H1 (cell line): ENCODE data around the gene B9D2. TPM values are rescaled to one million over a fixed set of nuclear protein-coding genes. Genes with fewer than 3 reads are reported as not detected.

ENCODE experiments used
- CTCF ChIA-PET: fragments of 300-600 bp; sonication (Branson Sonifier 250); formaldehyde crosslinking; loops from one replicate; lab custom pipeline; 2021; ENCODE audit not compliant: partially characterized antibody; lab: Charles Lee
- POLR2A ChIA-PET: fragments of 300-600 bp; sonication (Branson Sonifier 250); formaldehyde crosslinking; loops from one replicate; lab custom pipeline; 2021; ENCODE audit warnings: inconsistent platforms; ENCODE audit not compliant: partially characterized antibody; lab: Charles Lee
- DNase-seq, 2 experiments: peaks; one replicate each; pipeline versions ENCODE4 v3.0.0 to v3.0.0-alpha.2; 2010 to 2022; ENCODE audit warnings: low spot score in 2 of 2, low read depth in 1 of 2, mixed read lengths in 1 of 2
- FAIRE-seq: peaks from 2 replicates; lab custom pipeline; 2011; peaks lifted over from hg19 to GRCh38; lab: Jason Lieb, UNC
- H2AFZ ChIP-seq: 2 replicates; pipeline ENCODE4 v1.8.1; 2012; ENCODE audit warnings: low read length, inconsistent platforms
- H2AK5ac ChIP-seq: 2 replicates; pipeline ENCODE4 v1.6.1; 2013; ENCODE audit warnings: low read depth, low read length
- H2BK120ac ChIP-seq: replicated peaks from 2 replicates; pipeline ENCODE3; 2013; ENCODE audit warnings: low read depth, low read length, inconsistent platforms
- H2BK12ac ChIP-seq: 2 replicates; pipeline ENCODE4 v1.6.1; 2013; ENCODE audit warnings: low read depth, low read length
- H2BK15ac ChIP-seq: 2 replicates; pipeline ENCODE4 v1.6.1; 2013; ENCODE audit warnings: low read length
- H2BK20ac ChIP-seq: 2 replicates; pipeline ENCODE4 v1.6.1; 2013; ENCODE audit warnings: low read length
- H2BK5ac ChIP-seq: 2 replicates; pipeline ENCODE4 v1.6.1; 2013; ENCODE audit warnings: low read depth, low read length
- H3K14ac ChIP-seq: 2 replicates; pipeline ENCODE4 v1.6.1; 2013; ENCODE audit warnings: inconsistent platforms; ENCODE audit not compliant: insufficient read length
- H3K18ac ChIP-seq: 2 replicates; pipeline ENCODE4 v1.6.1; 2013; ENCODE audit warnings: low read length; ENCODE audit errors: extremely low read depth
- H3K23ac ChIP-seq: 2 replicates; pipeline ENCODE4 v1.6.1; 2013; ENCODE audit warnings: inconsistent platforms; ENCODE audit not compliant: insufficient read length
- H3K23me2 ChIP-seq: 2 replicates; pipeline ENCODE4 v1.6.1; 2013; ENCODE audit warnings: low read depth, low read length
- H3K27ac ChIP-seq: 2 replicates; pipeline ENCODE4 v1.6.1; 2011; ENCODE audit warnings: low read depth, low read length, inconsistent platforms
- H3K27me3 ChIP-seq, 4 experiments: replicated peaks in 1 of 4; 1 replicate in 1 of 4; 2 replicates in 3 of 4; pipeline versions ENCODE4 v1.6.1 to v1.8.1; 2011 to 2013; ENCODE audit warnings: low read length in 3 of 4, mild to moderate bottlenecking in 3 of 4, inconsistent platforms in 2 of 4, mixed read lengths in 2 of 4, moderate library complexity in 1 of 4; ENCODE audit not compliant: control insufficient read depth in 3 of 4, insufficient read depth in 3 of 4; ENCODE audit errors: extremely low read depth in 1 of 4
- H3K36me3 ChIP-seq, 4 experiments: 2 replicates each; pipeline versions ENCODE4 v1.6.1 to v1.8.1; 2011 to 2013; ENCODE audit warnings: mild to moderate bottlenecking in 4 of 4, low read length in 3 of 4, moderate library complexity in 2 of 4, control low read depth in 1 of 4, inconsistent platforms in 1 of 4; ENCODE audit not compliant: insufficient read depth in 4 of 4, control insufficient read depth in 2 of 4
- H3K4ac ChIP-seq: replicated peaks from 2 replicates; pipeline ENCODE3; 2013; ENCODE audit warnings: low read length, low read depth, mixed read lengths, inconsistent platforms; ENCODE audit not compliant: insufficient read length
- H3K4me1 ChIP-seq, 4 experiments: replicated peaks in 1 of 4; 1 replicate in 1 of 4; 2 replicates in 3 of 4; pipeline versions ENCODE4 v1.6.1 to v1.8.1; 2011 to 2013; ENCODE audit warnings: low read length in 3 of 4, inconsistent platforms in 2 of 4, mixed read lengths in 1 of 4; ENCODE audit not compliant: insufficient read depth in 4 of 4, control insufficient read depth in 3 of 4
- H3K4me2 ChIP-seq, 2 experiments: 2 replicates each; pipeline versions ENCODE4 v1.6.1 to v1.8.1; 2011 to 2013; ENCODE audit warnings: low read depth in 2 of 2, low read length in 2 of 2, control low read depth in 1 of 2, inconsistent platforms in 1 of 2, mild to moderate bottlenecking in 1 of 2; ENCODE audit not compliant: insufficient read depth in 1 of 2
- H3K4me3 ChIP-seq, 4 experiments: fragments of 200-600, 300-600 bp in 1 of 4; sonication (generic), shearing (Covaris generic), sonication (Bioruptor Twin) in 1 of 4; 2 replicates each; pipeline versions ENCODE4 v1.5.1 to v1.8.1; 2011 to 2016; ENCODE audit warnings: low read length in 4 of 4, low read depth in 3 of 4, control low read depth in 2 of 4, inconsistent platforms in 2 of 4, mild to moderate bottlenecking in 2 of 4, mixed read lengths in 1 of 4, moderate library complexity in 1 of 4; ENCODE audit not compliant: insufficient read depth in 2 of 4; ENCODE audit errors: extremely low read depth in 1 of 4
- H3K56ac ChIP-seq: replicated peaks from 2 replicates; pipeline ENCODE3; 2013; ENCODE audit warnings: low read depth, mild to moderate bottlenecking, mixed read lengths, low read length, inconsistent platforms; ENCODE audit not compliant: insufficient read length
- H3K79me1 ChIP-seq: 2 replicates; pipeline ENCODE4 v1.6.1; 2013; ENCODE audit warnings: low read depth, low read length, control low read depth
- H3K79me2 ChIP-seq, 2 experiments: 2 replicates each; pipeline versions ENCODE4 v1.6.1 to v1.8.1; 2012 to 2013; ENCODE audit warnings: low read length in 2 of 2, mild to moderate bottlenecking in 2 of 2, inconsistent platforms in 1 of 2; ENCODE audit not compliant: insufficient read depth in 2 of 2, control insufficient read depth in 1 of 2
- H3K9ac ChIP-seq, 4 experiments: replicated peaks in 1 of 4; 1 replicate in 1 of 4; 2 replicates in 3 of 4; pipeline versions ENCODE4 v1.6.1 to v1.8.1; 2011 to 2013; ENCODE audit warnings: low read depth in 3 of 4, low read length in 3 of 4, control low read depth in 2 of 4, mild to moderate bottlenecking in 2 of 4, moderate library complexity in 2 of 4, inconsistent platforms in 1 of 4; ENCODE audit errors: extremely low read depth in 1 of 4
- H3K9me3 ChIP-seq, 2 experiments: 2 replicates each; pipeline versions ENCODE4 v1.6.1 to v1.8.1; 2012 to 2013; ENCODE audit warnings: mild to moderate bottlenecking in 2 of 2, moderate library complexity in 2 of 2, control low read depth in 1 of 2, inconsistent platforms in 1 of 2, low read depth in 1 of 2, low read length in 1 of 2, mixed read lengths in 1 of 2; ENCODE audit not compliant: insufficient read depth in 2 of 2
- H4K20me1 ChIP-seq, 2 experiments: replicated peaks in 1 of 2; 2 replicates each; pipeline versions ENCODE3 to v1.8.1; 2011 to 2013; ENCODE audit warnings: inconsistent platforms in 2 of 2, low read length in 2 of 2, mild to moderate bottlenecking in 1 of 2; ENCODE audit not compliant: insufficient read depth in 2 of 2, control insufficient read depth in 1 of 2
- H4K5ac ChIP-seq: 2 replicates; pipeline ENCODE4 v1.6.1; 2013; ENCODE audit warnings: low read length, low read depth, mixed read lengths, inconsistent platforms; ENCODE audit not compliant: insufficient read length
- H4K8ac ChIP-seq: 2 replicates; pipeline ENCODE4 v1.8.0; 2013; ENCODE audit warnings: mild to moderate bottlenecking, moderate library complexity, low read length, inconsistent platforms; ENCODE audit not compliant: insufficient read depth; ENCODE audit errors: extremely low read depth
- H4K91ac ChIP-seq: replicated peaks from 2 replicates; pipeline ENCODE3; 2013; ENCODE audit warnings: low read length, mixed read lengths, inconsistent platforms; ENCODE audit not compliant: insufficient read length
- SAP30 ChIP-seq: fragments of 300-600 bp; sonication (generic); IDR thresholded peaks from 2 replicates; pipeline ENCODE4 v1.7.1; 2012; ENCODE audit warnings: low read length, moderate library complexity, mild to moderate bottlenecking, inconsistent platforms; ENCODE audit not compliant: insufficient read depth, insufficient replicate concordance
- SIN3A ChIP-seq, 2 experiments: IDR thresholded peaks in 1 of 2; conservative IDR thresholded peaks in 1 of 2; 2 replicates each; pipeline ENCODE4 v1.6.1; 2011 to 2012; ENCODE audit warnings: low read length in 2 of 2, improper control_type of control experiment in 1 of 2, low read depth in 1 of 2, mild to moderate bottlenecking in 1 of 2
- WGBS, 2 experiments: shearing (Covaris generic) in 1 of 2; methylation state at CpG; one replicate each; pipeline versions ENCODE4 v1.1.6 to v1.1.7; 2013 to 2015; ENCODE audit warnings: low lambda C conversion rate in 2 of 2, mixed read lengths in 2 of 2, inconsistent platforms in 1 of 2, low coverage in 1 of 2, missing lambda C conversion rate in 1 of 2; ENCODE audit not compliant: insufficient replicate concordance in 2 of 2, insufficient coverage in 1 of 2, insufficient read length in 1 of 2; ENCODE audit errors: extremely low coverage in 1 of 2, missing lambda C conversion rate in 1 of 2; 5-methylcytosine and 5-hydroxymethylcytosine counted together
- polyA plus RNA-seq, 7 experiments: library from polyadenylated mRNA; depleted of rRNA in 3 of 7; stranded (reverse) in 5 of 7; unstranded in 2 of 7; fragments of >200 nt in 5 of 7; fragments of 200-250 nt in 2 of 7; gene quantifications; 1 replicate in 5 of 7; 2 replicates in 1 of 7; 4 replicates in 1 of 7; pipeline versions ENCODE4 v1.2.1 to v1.2.3, GENCODE V29; 2011 to 2013; ENCODE audit warnings: missing spikeins in 2 of 7, mixed read lengths in 2 of 7
- total RNA-seq: library from RNA; stranded (reverse); fragmentation: NEBNext Ultra II Directional; extraction: Animal tissue kit (Norgen Biotek cat#: 25700); gene quantifications from 2 replicates; pipeline ENCODE4 v1.2.1, GENCODE V29; 2021

Gene B9D2
- total and polyA plus RNA-seq, 2 of the 8 experiments (the other 6 are each of a cell fraction or from before 2014, with no cell fraction given) = 4.9 to 6.3 TPM

GRCh38 chr19:41327076-41327575 lies 36.8 kb downstream of the B9D2 start:
- peak overlapping the region; percentile 96; the same call in 1 of the 2 replicates for H2BK5ac ChIP-seq
- peak overlapping the region; percentile 95; the same call in 1 of the 2 replicates for H2BK12ac ChIP-seq
- peak overlapping the region; percentile 90 for H3K18ac ChIP-seq
- H3K9ac ChIP-seq = no peak overlapping the region
- H2BK20ac ChIP-seq = peak overlapping the region; percentile 93; the same call in 1 of the 2 replicates
- no peak overlapping the region; the same call in 1 of the 2 replicates for H4K8ac ChIP-seq
- peak overlapping the region; percentile 61 to 98 for H3K4me2 ChIP-seq
- H3K36me3 ChIP-seq = no peaks in the 10 kb centered on the region; a peak in 3 of 8 replicates
- no peaks in the 10 kb centered on the region for H3K79me1 ChIP-seq
- peak overlapping the region; percentile 97; the same call in 1 of the 2 replicates for H2BK15ac ChIP-seq
- FAIRE-seq (no peak), DNase-seq (no peak)
- WGBS, 2 experiments = 37% methylated on average over 12 of the region's 13 CpGs; no CpG with 5 or more reads in 1 of the 2 experiments
- H3K27ac ChIP-seq = no peak overlapping the region
- H3K23ac ChIP-seq = no peak overlapping the region
- ChIA-PET CTCF (interaction anchor here (1.0 to 1.6 kb wide), 2 partner anchors 19 to 39 kb away, joined by 3 to 5 read pairs; no protein-coding TSS in a partner anchor), POLR2A (interaction anchor here (1.0 to 12.6 kb wide), 8 partner anchors 14 to 63 kb away, joined by 3 to 137 read pairs (median 4); partner anchors contain the start of genes B9D2, CCDC97 and HNRNPUL1)
- TF ChIP-seq SAP30 (no peak), SIN3A (conservative IDR thresholded peaks at IDR 0.05 in 1 of 2, IDR thresholded peaks at IDR 0.05 in 1 of 2; ENCODE audit: low read depth in 1 of 2, low read length in 2 of 2) (peak in 1 of 2 experiments; percentile 3; a peak in 1 of 4 replicates)
- H4K91ac ChIP-seq = peak overlapping the region; percentile 98
- peaks cover 17% of the 10 kb centered on the region for H3K23me2 ChIP-seq
- no peaks in the 10 kb centered on the region for H3K79me2 ChIP-seq
- no peak overlapping the region for H3K56ac ChIP-seq
- no peak overlapping the region for H2BK120ac ChIP-seq
- H4K5ac ChIP-seq = no peak overlapping the region
- H3K27me3 ChIP-seq = peaks cover 0 to 9% (median 0%) of the 10 kb centered on the region in 4 experiments; a peak in 3 of 7 replicates
- no peaks in the 10 kb centered on the region for H3K9me3 ChIP-seq
- peak overlapping the region; percentile 8 to 54 (median 21); a peak in 6 of 8 replicates for H3K4me3 ChIP-seq
- H2AK5ac ChIP-seq = 0 out of 2 replicates have a peak overlapping the region, but pooled peaks have one; percentile 82
- no peak overlapping the region for H2AFZ ChIP-seq
- no peak overlapping the region for H3K4ac ChIP-seq
- peaks cover 15 to 32% (median 23%) of the 10 kb centered on the region in 4 experiments for H3K4me1 ChIP-seq
- peaks cover 0 to 6% of the 10 kb centered on the region in 2 experiments for H4K20me1 ChIP-seq
- H3K14ac ChIP-seq = no peak overlapping the region
